Mucosa of descending colon (tissue), 3 donors: Measurements from ENCODE around the gene SEMA3E. TPM values are rescaled to one million over a fixed set of nuclear protein-coding genes. Genes with fewer than 3 reads are reported as not detected.
"Not testable (repeated sequence)": the region's sequence is repeated elsewhere in the genome, so short reads cannot be mapped to it uniquely, and the experiment has no call there.

ENCODE experiments used
- ATAC-seq: fragments of 200-7000 bp; cut with Tn5 transposase; one replicate; pipeline ENCODE4 v1.9.1; 2020; ENCODE audit warnings: mild to moderate bottlenecking, moderate library complexity
- DNase-seq, 3 donors: peaks; one replicate each; pipeline ENCODE4 v3.0.0-alpha.2; 2020
- H3K36me3 ChIP-seq: fragments of 200-600 bp; one replicate; pipeline ENCODE4 v1.8.0; 2021; ENCODE audit warnings: low read depth, mild to moderate bottlenecking
- H3K4me1 ChIP-seq: fragments of 200-600 bp; one replicate; pipeline ENCODE4 v1.8.0; 2021; ENCODE audit warnings: low read depth, mild to moderate bottlenecking
- H3K4me3 ChIP-seq: fragments of 200-600 bp; one replicate; pipeline ENCODE4 v1.8.0; 2021; ENCODE audit warnings: mild to moderate bottlenecking
- H3K9me3 ChIP-seq: fragments of 200-600 bp; one replicate; pipeline ENCODE4 v1.8.0; 2021; ENCODE audit warnings: mild to moderate bottlenecking
- intact Hi-C, 2 donors: fragments of 100-400 bp; cut with DNase I in 1 of 2; cut with micrococcal nuclease in 1 of 2; formaldehyde crosslinking; loops; one replicate each; pipeline versions ENCODE4 v1.11.0 to v1.11.1; 2022; cut with DNase I, micrococcal nuclease
- total RNA-seq, 3 donors: library from RNA; stranded (reverse); fragmentation: NEBNext Ultra II Directional in 2 of 3; extraction: Animal tissue kit (Norgen Biotek cat#: 25700) in 2 of 3; gene quantifications; one replicate each; pipeline versions ENCODE4 v1.2.1 to v1.2.4, GENCODE V29; 2021 to 2023
- TF ChIP-seq, protein P1 (sequence below): fragments of 200-600 bp; IDR thresholded peaks from one replicate; pipeline ENCODE4 v1.8.0; 2022; ENCODE audit warnings: antibody characterized with exemption, mild to moderate bottlenecking
- donor health status: DM: no; HTN: no; CAD: no; lungs with moderate emphysema.
- donor health status: DM: no; HTN: no; CAD: no.
- donor health status: DM: no; HTN: yes; CAD: no.

SEMA3E gene
- total RNA-seq, 3 donors from 2014 or later: 1.7 to 5.8 (median 2.7) TPM

GRCh38 chr7:83677180-83677866 is 28.4 kb upstream of the SEMA3E start:
- TF ChIP-seq, protein P1, sequence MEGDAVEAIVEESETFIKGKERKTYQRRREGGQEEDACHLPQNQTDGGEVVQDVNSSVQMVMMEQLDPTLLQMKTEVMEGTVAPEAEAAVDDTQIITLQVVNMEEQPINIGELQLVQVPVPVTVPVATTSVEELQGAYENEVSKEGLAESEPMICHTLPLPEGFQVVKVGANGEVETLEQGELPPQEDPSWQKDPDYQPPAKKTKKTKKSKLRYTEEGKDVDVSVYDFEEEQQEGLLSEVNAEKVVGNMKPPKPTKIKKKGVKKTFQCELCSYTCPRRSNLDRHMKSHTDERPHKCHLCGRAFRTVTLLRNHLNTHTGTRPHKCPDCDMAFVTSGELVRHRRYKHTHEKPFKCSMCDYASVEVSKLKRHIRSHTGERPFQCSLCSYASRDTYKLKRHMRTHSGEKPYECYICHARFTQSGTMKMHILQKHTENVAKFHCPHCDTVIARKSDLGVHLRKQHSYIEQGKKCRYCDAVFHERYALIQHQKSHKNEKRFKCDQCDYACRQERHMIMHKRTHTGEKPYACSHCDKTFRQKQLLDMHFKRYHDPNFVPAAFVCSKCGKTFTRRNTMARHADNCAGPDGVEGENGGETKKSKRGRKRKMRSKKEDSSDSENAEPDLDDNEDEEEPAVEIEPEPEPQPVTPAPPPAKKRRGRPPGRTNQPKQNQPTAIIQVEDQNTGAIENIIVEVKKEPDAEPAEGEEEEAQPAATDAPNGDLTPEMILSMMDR: no peak
- Histone ChIP-seq H3K4me1 (no peaks in the 10 kb centered on the region), H3K36me3 (no peaks in the 10 kb centered on the region), H3K9me3 (no peaks in the 10 kb centered on the region), H3K4me3 (no peak overlapping the region)
- intact Hi-C loops: no loop called here
- ATAC-seq (peak; percentile 69), DNase-seq (peak in 1 of 3 donors; percentile 22)

DNA sequence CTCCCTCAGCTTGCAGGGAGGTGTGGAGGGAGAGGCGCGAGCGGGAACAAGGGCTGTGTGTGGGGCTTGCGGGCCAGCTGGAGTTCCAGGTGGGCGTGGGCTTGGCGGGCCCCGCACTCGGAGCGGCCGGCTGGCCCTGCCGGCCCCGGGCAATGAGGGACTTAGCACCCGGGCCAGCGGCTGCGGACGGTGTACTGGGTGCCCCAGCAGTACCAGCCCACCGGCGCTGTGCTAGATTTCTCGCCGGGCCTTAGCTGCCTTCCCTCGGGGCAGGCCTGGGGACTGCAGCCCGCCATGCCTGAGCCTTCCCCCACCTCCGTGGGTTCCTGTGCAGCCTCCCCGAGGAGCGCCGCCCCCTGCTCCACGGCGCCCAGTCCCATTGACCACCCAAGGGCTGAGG is 24.4 kb upstream of the SEMA3E start:
- H3K9me3 ChIP-seq, ATAC-seq, H3K4me1 ChIP-seq, DNase-seq, intact Hi-C loops, H3K36me3 ChIP-seq, H3K4me3 ChIP-seq: not testable (repeated sequence)

DNA sequence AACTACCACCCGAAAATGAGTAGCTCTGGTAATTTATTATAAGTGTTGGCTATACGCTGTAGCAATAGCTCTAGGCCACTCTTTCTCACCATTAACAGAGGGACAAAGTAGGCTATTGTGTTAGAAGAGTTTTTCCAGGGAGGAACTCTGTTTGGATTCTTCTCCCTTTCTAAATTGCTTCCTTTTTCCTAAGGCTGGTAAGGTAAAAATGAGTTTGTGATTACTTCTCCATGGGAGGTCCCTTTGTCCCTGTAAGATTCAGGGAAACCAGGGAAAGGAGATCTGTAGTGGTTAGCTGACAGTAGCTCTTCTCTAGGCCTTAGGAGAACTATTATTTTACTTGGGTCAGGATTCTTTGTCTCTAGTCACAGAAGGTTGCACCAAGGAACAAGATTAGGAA is 23.2 kb upstream of the SEMA3E start:
- DNase-seq (no peak), ATAC-seq (no peak)
- Histone ChIP-seq H3K9me3 (no peaks in the 10 kb centered on the region), H3K4me3 (no peak overlapping the region), H3K4me1 (no peaks in the 10 kb centered on the region), H3K36me3 (no peaks in the 10 kb centered on the region)
- intact Hi-C loops: no loop called here
- TF ChIP-seq, protein P1: no peak

GRCh38 chr7:83663131-83663530 is 14.2 kb upstream of the SEMA3E start:
- H3K9me3 ChIP-seq: no peaks in the 10 kb centered on the region
- no peaks in the 10 kb centered on the region for H3K36me3 ChIP-seq
- no peaks in the 10 kb centered on the region for H3K4me1 ChIP-seq
- intact Hi-C loops: no loop called here
- ATAC-seq (no peak), DNase-seq (no peak)
- TF ChIP-seq, protein P1: no peak
- no peak overlapping the region for H3K4me3 ChIP-seq

- Histone ChIP-seq H3K36me3 (no peaks in the 10 kb centered on the region), H3K4me1 (no peaks in the 10 kb centered on the region), H3K9me3 (no peaks in the 10 kb centered on the region), H3K4me3 (no peak overlapping the region)
- TF ChIP-seq, protein P1: no peak
- ATAC-seq (no peak), DNase-seq (no peak)
- intact Hi-C loops: no loop called here
These were observed 9.2 kb upstream of the SEMA3E start for GRCh38 chr7:83658126-83658525.

DNA sequence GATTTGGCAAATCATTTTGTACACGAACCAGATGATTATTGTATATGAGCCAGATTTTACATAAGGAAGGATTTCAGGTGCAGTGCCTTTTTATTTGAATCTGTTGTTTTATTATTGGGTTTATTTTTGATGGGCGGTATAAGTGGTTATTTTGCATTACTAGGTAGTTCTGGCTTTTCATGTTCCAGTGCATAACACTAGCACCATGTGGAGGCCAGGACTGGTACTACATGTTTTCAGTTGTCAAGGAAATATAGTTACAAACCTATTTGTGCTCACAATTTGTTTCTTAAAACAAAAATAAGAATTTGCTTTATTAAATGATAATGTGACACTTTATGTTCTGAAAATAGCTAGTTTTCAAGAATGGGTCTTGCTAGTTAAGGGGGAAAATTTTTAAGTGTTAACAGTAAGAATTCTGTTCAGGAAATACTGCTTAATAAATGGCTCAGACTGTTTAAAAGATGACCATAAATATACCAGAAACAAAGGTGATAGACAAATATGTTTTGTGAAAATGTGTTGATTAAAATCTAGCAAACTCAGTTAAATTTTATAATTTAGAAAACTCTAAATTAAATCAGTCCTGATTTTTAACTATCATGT is 7.1 kb upstream of the SEMA3E start:
- no peak overlapping the region for H3K4me3 ChIP-seq
- no peaks in the 10 kb centered on the region for H3K36me3 ChIP-seq
- TF ChIP-seq, protein P1: peak; percentile 44
- intact Hi-C loops: loop anchor here in 1 of 2 donors (2.0 kb wide), 1 partner anchor 245 kb away; no protein-coding TSS in a partner anchor
- H3K9me3 ChIP-seq: no peaks in the 10 kb centered on the region
- H3K4me1 ChIP-seq: no peaks in the 10 kb centered on the region
- peak in 1 of 3 donors; percentile 63 for DNase-seq
- ATAC-seq: peak; percentile 57
